Activated CD4-positive, alpha-beta T cell treated with anti-CD3 and anti-CD28 coated beads, Interleukin-2, Interleukin-6, amounts not matched to agents 100 ng/mL and 50 ng/mL, durations not matched to agents 16 hours and 8 hours (primary cell): ENCODE data around the gene SPRED3.
"Not testable (repeated sequence)": the region's sequence is repeated elsewhere in the genome, so short reads cannot be mapped to it uniquely, and the experiment has no call there.

Experiments used
- DNase-seq: peaks from one replicate; pipeline ENCODE4 v3.0.0-alpha.2; 2020

SPRED3 gene

GRCh38 chr19:38392707-38393308, 4.3 kb downstream of the SPRED3 start:
- no peak for DNase-seq

GRCh38 chr19:38394488-38394887, 6.0 kb downstream of the SPRED3 start:
- peak; percentile 87 for DNase-seq

- peak; percentile 61 for DNase-seq
These were observed 7.1 kb downstream of the SPRED3 start for GRCh38 chr19:38395381-38396114.

- no peak for DNase-seq
These were observed 10.6 kb downstream of the SPRED3 start for GRCh38 chr19:38399081-38399480.

GRCh38 chr19:38399537-38399936, 11.0 kb downstream of the SPRED3 start:
- DNase-seq: no peak

DNA sequence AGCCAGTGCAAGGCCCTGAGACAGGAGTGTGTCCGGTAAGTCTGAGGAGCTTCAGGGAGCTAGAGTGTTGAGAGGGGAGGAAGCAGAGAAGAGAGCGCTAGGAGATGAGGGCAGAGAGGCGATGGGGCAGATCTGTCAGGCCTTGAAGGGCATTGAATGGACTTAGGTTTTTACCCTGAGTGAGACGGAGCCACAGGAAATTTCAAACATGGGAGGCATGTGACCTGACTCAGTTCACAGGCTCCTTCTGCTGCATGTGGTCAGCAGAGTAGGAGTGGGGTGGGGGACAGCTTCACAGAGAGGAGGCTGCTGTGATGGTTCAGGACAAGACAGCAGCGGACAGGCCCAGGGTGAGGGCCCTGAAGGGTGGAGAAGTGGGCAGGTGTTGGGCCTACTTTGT, 11.9 kb downstream of the SPRED3 start:
- no peak for DNase-seq

GRCh38 chr19:38401148-38401547, 12.7 kb downstream of the SPRED3 start:
- no peak for DNase-seq

DNA sequence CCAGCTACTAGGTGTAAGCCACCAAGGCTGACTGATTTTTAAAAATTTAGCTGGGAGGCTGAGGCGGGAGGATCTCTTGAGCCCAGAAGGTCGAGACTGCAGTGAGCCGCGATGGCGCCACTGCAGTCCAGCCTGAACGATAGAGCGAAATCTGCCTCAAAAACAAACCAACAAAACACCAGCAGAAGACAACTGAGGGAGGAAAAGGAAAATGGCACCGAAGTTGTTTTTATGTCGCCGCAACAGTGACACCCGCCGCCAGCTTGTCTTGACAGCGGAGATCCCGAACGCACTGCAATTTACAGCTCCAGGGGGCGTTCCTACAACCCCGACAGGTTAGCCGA, 14.1 kb downstream of the SPRED3 start:
- no peak for DNase-seq

DNA sequence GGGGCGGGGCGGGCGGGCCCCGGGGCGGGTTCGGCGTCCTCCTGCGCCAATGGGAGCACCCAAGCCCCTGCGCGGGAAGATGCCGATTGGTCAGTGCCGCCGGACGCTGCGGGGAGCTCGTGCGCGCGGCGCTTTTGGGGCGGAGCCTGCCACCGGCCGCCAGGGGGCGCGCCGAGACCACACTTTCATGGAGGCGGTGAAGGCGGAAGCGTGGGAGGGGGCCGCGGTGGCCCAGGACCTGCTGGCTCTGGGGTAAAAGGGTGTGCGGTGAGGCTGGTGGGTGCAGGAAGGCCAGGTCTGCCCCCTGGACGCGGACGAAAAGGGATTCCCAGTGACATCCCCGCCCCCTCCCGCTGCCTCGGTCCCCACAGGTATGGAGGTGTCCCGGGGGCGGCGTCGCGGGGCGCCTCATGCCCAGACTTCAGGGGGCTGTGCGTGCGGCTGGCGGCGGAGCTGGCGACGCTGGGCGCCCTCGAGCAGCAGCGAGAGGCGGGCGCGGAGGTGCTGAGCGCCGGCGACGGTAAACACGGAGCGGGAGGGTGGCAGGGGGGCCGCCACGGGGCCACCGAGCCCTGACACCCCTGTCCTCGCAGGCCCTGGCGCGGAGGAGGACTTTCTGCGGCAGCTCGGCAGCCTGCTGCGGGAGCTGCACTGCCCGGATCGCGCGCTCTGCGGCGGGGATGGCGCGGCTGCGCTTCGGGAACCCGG, 14.6 kb downstream of the SPRED3 start, which contains the start of gene FAM98C:
TSS of gene FAM98C (plus strand) at position 127 of the 708 bp plus-strand sequence. CDS start at position 188, 61 bp downstream.
- peak; percentile 99 for DNase-seq

GRCh38 chr19:38404858-38405257, 16.4 kb downstream of the SPRED3 start:
- no peak for DNase-seq

DNA sequence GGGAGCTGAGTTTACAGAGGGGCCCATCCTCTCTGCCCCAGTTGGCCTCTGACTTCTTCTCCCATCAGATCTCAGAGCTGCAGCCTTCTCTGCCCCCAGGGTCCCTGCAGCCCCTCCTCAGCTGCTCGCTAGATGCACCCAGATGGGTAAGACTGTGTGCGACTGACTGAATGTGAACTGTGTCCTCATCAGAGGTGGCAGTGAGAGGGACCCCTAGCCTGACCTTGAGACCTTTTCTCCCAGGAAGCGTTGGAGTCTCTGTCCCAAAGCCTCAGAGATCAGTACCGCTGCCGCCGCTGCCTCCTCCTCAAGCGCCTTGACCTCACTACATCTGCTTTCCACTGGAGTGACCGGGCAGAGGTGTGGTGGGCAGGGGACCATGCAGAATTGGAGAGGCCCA, 16.8 kb downstream of the SPRED3 start:
- DNase-seq: no peak

GRCh38 chr19:38409631-38410133, 21.2 kb downstream of the SPRED3 start:
- no peak for DNase-seq

DNA sequence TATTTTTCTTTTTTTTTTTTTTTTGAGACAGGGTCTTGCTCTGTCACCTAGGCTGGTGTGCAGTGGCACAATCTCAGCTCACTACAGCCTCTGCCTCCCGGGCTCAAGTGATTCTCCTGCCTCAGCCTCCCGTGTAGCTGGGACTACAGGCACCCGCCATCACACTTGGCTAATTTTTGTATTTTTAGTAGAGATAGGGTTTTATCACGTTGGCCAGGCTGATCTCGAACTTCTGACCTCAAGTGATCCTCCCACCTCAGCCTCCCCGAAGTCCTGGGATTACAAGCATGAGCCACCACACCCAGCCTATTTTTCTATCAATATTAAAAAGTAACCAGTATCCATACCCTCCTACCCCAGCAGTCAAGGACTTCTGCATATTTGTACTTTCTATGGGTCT, 21.9 kb downstream of the SPRED3 start:
- not testable (repeated sequence) for DNase-seq

- DNase-seq: no peak
These were observed 22.7 kb downstream of the SPRED3 start for GRCh38 chr19:38411041-38411712.

- DNase-seq: not testable (repeated sequence)
These were observed 23.4 kb downstream of the SPRED3 start for GRCh38 chr19:38411898-38412297.

- no peak for DNase-seq
These were observed 24.0 kb downstream of the SPRED3 start for GRCh38 chr19:38412491-38412890.

GRCh38 chr19:38412961-38413360, 24.5 kb downstream of the SPRED3 start:
- no peak for DNase-seq

- DNase-seq: no peak
These were observed 24.9 kb downstream of the SPRED3 start for GRCh38 chr19:38413416-38413815.

GRCh38 chr19:38417146-38417543, 28.6 kb downstream of the SPRED3 start:
- no peak for DNase-seq

- DNase-seq: peak; percentile 85
These were observed 29.3 kb downstream of the SPRED3 start for GRCh38 chr19:38417544-38418506.

GRCh38 chr19:38420935-38421334, 32.4 kb downstream of the SPRED3 start:
- DNase-seq: no peak

- DNase-seq: no peak
These were observed 33.4 kb downstream of the SPRED3 start for GRCh38 chr19:38421856-38422255.
